HG03060 (cell line): ENCODE measurements around the gene ZMIZ1.

ENCODE experiments used
- ATAC-seq: cut with Tn5 transposase; IDR thresholded peaks from one replicate; pipeline ENCODE4 v1.9.1; 2021; ENCODE audit warnings: low read depth, moderate number of reproducible peaks; ENCODE audit not compliant: unreplicated experiment

The ZMIZ1 gene

GRCh38 chr10:79219322-79219957, 150.7 kb downstream of the ZMIZ1 start:
- ATAC-seq = no peak

DNA sequence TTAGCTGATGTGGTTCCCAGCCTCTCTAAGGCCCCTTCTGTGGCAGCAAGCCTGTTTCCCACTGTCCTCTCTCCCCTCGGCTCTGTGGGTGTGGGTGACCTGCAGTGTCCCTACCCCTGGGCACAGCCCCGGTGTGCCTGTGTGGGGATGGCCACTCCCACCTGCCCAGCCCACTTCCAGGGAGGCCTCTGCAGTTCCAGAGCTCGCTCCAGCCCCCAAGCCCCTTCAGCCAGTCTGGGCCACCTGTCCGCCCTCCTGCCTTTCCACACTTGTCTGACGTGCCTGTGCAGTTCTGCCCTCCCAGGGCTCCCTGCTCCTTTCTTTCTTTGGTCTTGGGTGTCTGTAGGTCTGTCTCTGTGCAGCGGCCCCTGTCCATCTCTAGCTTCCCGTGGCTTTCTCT, 151.5 kb downstream of the ZMIZ1 start:
- ATAC-seq = no peak

DNA sequence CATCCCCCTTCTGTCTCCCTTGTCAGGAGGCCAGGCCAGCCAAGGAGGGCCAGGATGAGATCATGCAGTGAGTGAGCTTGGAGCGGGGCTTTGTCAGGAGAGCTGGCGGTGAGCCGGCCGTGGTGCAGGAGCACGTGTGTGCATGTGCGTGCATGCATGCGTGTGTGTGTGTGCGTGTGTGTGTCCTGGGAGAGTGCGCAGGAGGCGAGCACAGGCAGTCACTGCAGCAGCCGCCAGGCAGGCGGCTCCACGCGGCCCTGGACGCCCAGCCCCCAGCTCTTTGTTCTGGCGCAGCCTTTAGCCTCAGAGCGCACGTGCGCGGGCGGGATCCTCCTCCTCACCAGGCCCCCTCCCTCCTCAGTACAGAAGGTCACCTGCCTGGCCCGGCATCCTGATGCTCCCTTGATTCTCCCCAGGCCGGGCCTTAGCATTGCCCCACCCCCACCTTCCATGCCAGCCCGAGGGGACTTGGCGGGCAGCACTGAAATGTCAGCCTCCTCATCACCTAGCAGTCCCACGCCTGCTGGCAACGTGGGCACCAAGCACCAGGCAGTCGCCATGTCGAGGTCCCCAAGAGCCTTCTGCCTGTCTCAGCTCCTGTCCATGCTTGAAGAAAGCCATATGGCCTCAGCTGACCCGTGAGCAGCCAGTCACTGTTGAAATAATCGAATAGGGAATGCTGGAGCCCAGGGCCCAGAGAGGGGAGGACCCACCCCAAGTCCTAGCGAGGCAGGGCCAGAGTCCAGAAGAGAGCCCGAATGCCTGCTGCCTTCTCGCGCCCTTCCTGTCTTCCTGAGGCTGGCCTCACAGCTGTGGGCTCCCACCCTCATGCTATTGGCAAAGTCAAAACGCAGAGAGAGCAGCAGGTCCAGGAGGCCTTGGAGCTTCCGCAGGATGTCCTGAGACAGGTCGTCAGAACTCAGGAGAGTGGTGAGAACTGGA, 152.6 kb downstream of the ZMIZ1 start:
- no peak for ATAC-seq

GRCh38 chr10:79222186-79222585, 153.4 kb downstream of the ZMIZ1 start:
- ATAC-seq = no peak

- ATAC-seq = no peak
Measured at GRCh38 chr10:79223091-79224048, 154.6 kb downstream of the ZMIZ1 start.

GRCh38 chr10:79224263-79224949, 155.6 kb downstream of the ZMIZ1 start:
- ATAC-seq = no peak

DNA sequence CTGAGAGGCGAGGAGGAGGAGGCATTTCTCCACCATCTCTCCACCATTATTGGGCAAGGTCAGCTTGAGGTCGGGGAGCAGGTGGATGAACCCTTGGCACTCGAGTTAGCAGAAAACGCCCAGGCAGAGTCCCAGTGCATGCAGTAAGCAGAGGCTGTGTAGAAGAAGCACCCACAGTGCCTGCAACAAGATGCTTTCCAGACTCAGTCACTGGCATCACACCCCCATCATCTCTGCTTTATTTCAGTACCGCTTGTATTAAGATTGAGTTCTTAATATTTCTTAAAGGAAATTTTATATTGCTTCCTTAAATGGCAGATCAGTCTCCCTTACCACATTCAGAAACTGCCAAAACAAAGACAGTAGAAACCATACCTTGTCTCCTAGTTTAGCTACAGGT, 156.2 kb downstream of the ZMIZ1 start:
- ATAC-seq = no peak

GRCh38 chr10:79226391-79227245, 157.9 kb downstream of the ZMIZ1 start:
- no peak for ATAC-seq

- ATAC-seq = no peak
Measured at GRCh38 chr10:79229071-79229541, 160.3 kb downstream of the ZMIZ1 start.

DNA sequence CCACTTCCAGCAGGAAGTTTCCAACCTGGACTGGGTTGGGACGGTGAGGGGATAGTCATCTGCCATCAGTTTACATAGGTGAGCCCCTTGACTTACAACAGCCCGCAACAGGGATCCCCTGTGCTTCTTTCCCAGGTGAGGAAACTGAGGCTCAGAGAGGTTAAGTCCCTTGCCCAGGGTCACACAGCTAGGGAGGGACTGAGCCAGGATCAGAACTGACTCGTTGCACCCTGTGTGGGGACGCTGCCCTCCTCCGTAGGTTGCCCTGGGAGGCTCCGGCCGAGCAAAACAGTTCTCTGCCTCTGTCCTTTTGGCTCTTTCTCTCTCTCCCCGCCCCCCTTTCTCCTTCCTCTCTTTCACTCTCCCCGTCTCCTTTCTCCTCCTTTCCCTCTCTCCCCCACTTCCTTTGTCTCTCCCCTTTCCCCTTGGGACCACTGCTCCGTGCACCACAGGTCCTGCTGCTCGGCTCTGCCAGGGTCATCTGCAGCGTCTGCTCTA, 161.1 kb downstream of the ZMIZ1 start:
- ATAC-seq = no peak

DNA sequence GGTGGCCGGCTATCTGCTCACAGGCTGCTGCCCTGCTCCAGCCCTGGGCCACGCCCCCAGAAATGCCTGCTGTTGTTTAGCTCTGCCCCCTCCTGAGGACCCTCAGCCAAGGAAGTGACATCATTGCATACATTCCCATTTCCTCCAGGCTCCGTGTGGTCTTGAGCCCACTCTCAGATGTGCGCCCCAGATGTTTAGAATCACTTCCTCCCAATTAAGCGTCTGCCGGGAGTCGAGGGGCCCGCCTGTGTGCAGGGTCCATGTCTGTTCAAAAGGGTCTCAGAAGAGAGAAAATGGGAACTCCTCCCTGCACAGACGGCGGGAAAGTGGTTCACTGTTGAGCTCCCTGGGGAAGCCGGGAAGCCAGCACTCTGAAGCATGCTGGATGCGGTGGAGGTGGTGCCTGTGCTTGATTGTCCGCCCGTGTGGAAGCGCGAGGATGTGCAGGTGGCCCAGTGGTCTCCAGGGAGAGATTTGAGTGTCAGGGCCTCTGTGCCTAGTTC, 161.6 kb downstream of the ZMIZ1 start:
- ATAC-seq = no peak

DNA sequence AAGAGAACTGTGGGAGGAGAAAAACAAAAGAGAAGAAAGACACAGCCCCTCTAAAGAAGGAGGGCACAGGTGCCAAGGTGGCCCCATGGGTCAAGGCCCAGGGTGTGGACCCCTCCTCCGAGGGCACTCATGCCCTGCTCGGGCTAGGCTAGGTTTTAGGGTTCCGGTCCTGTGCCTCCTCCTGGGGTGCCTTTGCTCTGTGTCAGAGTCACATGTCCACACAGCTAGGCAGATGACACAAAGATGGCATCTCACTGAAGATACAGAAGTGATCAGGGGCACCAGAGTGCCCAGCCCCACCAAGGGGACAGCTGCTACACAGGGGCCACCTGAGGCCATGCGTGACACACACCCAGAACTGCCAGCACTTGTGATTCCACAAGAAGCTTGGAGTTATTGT, 162.1 kb downstream of the ZMIZ1 start:
- ATAC-seq = no peak

DNA sequence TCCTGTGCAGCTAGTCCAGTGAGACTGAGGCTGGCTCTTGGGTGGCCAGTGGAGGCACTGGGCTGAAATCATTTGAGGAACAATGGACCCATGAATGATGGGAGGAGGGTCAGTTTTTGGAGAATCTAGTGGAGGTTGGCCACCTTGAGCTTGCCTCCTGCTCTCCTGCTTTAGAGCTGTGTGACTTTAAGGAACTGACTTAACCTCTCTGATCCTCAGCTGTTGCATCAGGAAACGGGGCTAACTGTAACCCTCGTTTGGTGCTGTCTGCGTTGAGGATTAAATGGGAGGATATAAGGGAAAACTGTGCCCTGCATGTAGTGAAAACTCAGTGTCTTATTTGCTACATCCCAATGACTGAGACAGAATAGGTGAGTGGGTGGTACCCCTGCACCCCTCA, 163.1 kb downstream of the ZMIZ1 start:
- ATAC-seq = no peak

- ATAC-seq = no peak
Measured at GRCh38 chr10:79232864-79233263, 164.1 kb downstream of the ZMIZ1 start.

DNA sequence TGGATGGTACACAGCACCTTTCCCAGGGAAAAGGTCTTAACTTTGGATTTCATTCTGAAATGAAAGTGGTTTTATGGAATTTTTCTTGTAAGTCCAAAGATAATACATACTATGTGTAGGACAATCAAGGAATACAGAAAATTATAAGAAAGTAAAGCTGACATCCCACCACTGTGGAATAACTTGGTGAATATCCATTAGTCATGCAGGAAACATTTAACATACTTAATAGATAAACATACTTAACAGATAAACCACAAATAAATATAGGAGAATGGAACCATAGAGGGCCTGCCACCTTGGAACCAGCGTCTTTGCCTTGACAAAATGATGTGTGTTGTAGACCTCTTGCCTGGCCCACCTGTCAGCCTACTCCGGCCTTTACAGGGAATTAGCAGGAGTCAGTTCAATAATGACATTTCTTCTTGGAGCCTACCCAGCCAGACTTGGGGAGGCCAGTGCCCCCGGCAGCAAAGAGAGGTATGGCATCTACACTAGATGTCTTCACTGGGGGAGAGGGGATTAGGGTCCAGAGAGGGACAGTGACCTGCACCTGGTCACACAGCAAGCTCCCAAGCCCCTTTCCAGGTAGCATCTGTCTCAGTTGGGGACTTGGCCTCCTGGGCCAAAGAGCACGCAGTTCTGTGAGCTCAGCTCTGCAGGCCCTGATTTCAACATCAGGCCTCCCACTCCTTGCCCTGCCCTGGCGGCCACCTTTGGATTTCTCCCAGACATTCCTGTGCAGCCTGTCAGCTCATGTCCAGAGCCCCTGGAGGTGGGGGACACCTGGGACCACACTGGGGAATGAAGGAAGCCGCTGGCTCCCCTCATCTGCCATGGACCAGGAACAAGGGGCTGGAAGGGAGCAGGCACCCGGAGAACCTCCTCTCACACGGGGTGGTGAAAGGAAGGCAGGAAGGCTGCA, 165.9 kb downstream of the ZMIZ1 start:
- no peak for ATAC-seq

DNA sequence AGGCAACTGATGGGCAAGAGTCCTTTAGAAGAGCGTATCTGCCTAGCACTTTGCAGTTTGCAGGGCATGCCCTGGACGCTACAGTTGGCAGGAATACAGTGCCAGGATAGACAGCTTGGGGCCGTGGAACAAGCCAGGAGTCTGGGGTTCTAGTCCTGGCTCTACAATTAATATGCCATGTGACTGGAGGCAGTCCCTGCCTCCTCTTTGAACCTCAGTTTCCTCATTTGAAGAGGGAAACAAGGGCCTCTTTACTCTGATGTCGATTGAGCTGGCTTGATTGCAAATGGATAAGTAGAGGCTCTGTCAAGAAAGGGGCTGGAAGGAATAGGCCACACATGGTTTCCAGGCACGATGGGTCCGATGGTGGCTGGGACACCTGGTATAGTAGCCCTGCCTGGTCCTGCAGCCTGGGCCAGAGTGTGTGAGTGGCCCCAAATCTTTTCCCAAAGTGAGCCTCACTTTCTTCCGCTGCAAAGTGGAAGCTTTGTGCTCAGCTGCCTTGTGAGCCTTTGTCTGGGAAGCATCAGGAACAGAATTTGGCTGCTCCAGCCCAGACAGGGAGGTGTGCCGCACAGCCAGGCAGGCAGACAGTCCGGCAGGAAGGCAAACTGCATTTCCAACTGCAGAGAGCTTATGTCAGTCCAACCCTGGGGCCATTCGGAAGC, 167.1 kb downstream of the ZMIZ1 start:
- no peak for ATAC-seq

- no peak for ATAC-seq
Measured at GRCh38 chr10:79236433-79236765, 167.6 kb downstream of the ZMIZ1 start.
